ENCODE measurements around the gene COQ8A. TPM values are rescaled to one million over a fixed set of nuclear protein-coding genes. Genes with fewer than 3 reads are reported as not detected.

Gene COQ8A
- total and polyA plus RNA-seq, 10 of the 15 experiments (the other 5 are each of a cell fraction or from before 2014, with no cell fraction given): 0.72 to 24.8 (median 12.1) TPM

DNA sequence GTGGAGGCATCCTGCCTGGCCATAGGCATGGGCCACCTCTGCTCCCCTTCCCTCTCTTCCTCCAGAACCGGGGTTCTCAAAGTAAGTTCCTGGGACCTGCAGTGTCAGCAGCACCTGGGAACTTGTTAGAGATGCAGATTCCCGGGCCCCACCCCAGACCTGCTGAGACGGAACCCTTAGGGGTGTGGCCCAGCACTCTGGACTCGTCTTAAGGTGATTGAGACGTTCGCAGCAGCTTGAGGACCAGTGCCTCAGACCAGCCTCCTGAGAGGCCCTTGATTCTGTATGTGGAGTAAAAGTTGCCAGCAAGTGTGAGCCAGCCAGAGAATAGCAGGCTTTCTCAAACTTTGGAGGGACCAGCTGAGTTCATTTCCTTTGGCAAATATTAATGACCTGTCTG, 14.2 kb downstream of the COQ8A start:
- BruUV-seq (replicated peaks): no TSS peak
- in situ Hi-C loops (cut with MboI): no loop called here

GRCh38 chr1:226954777-226955176, 14.7 kb downstream of the COQ8A start:
- Histone ChIP-seq H4K20me1 (ENCODE audit: control insufficient read depth, insufficient read depth) (no peaks in the 10 kb centered on the region), H3K9me3 (replicated peaks; ENCODE audit: control insufficient read depth, insufficient read depth, low read length) (no peaks in the 10 kb centered on the region; the same call in 2 of the 3 replicates), H3K4me3 (no peak overlapping the region), H3K36me3 (ENCODE audit: control insufficient read depth in 2 of 2, insufficient read depth in 2 of 2, low read length in 1 of 2) (no peaks in the 10 kb centered on the region), H2AFZ (ENCODE audit: control insufficient read depth, low read depth, low read length) (no peak overlapping the region), H3K9ac (ENCODE audit: control insufficient read depth, insufficient read depth, low read length) (no peak overlapping the region), H3K27me3 (replicated peaks in 1 of 2; ENCODE audit: control insufficient read depth in 2 of 2, insufficient read depth in 2 of 2, low read length in 1 of 2) (no peaks in the 10 kb centered on the region), H3K79me2 (ENCODE audit: control insufficient read depth, insufficient read depth, low read length) (no peaks in the 10 kb centered on the region), H3K27ac (ENCODE audit: control insufficient read depth, insufficient read depth) (no peak overlapping the region), H3K4me2 (ENCODE audit: control insufficient read depth, insufficient read depth) (no peak overlapping the region), H3K4me1 (ENCODE audit: control insufficient read depth, insufficient read depth, low read length) (no peaks in the 10 kb centered on the region)
- in situ Hi-C loops (cut with MboI) (no loop called here), intact Hi-C loops (cut with micrococcal nuclease; ENCODE audit: unreplicated experiment) (no loop called here)
- CTCF ChIA-PET: no interaction called here
- 75% methylated on average over 4 of the region's 4 CpGs for WGBS (ENCODE audit: insufficient coverage, insufficient replicate concordance, low lambda C conversion rate, missing lambda C conversion rate)
- SMC1A ChIA-PET (ENCODE audit: uncharacterized antibody, unreplicated experiment): no interaction called here
- no TSS peak for BruUV-seq (replicated peaks)
- no peak for FAIRE-seq
- no peak for DNase-seq (ENCODE audit: low read depth, low spot score)
- no peak for TF ChIP-seq RAD21 (IDR thresholded peaks at IDR 0.05; ENCODE audit: insufficient read depth, low read depth, low read length)
- TF ChIP-seq TBL1XR1 (IDR thresholded peaks at IDR 0.05; ENCODE audit: low read depth, low read length): no peak
- TF ChIP-seq EED (IDR thresholded peaks at IDR 0.05; ENCODE audit: low read depth): no peak
- no peak for TF ChIP-seq IRF4 (IDR thresholded peaks at IDR 0.05; ENCODE audit: low read depth, low read length)
- TF ChIP-seq NKRF (conservative IDR thresholded peaks at IDR 0.05): no peak
- no peak for TF ChIP-seq IKZF2 (IDR thresholded peaks at IDR 0.05)
- TF ChIP-seq, protein P1, sequence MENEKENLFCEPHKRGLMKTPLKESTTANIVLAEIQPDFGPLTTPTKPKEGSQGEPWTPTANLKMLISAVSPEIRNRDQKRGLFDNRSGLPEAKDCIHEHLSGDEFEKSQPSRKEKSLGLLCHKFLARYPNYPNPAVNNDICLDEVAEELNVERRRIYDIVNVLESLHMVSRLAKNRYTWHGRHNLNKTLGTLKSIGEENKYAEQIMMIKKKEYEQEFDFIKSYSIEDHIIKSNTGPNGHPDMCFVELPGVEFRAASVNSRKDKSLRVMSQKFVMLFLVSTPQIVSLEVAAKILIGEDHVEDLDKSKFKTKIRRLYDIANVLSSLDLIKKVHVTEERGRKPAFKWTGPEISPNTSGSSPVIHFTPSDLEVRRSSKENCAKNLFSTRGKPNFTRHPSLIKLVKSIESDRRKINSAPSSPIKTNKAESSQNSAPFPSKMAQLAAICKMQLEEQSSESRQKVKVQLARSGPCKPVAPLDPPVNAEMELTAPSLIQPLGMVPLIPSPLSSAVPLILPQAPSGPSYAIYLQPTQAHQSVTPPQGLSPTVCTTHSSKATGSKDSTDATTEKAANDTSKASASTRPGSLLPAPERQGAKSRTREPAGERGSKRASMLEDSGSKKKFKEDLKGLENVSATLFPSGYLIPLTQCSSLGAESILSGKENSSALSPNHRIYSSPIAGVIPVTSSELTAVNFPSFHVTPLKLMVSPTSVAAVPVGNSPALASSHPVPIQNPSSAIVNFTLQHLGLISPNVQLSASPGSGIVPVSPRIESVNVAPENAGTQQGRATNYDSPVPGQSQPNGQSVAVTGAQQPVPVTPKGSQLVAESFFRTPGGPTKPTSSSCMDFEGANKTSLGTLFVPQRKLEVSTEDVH (IDR thresholded peaks at IDR 0.05; ENCODE audit: low read depth, partially characterized antibody): no peak
- TF ChIP-seq SMAD1 (IDR thresholded peaks at IDR 0.05; ENCODE audit: low read depth, partially characterized antibody): no peak
- TF ChIP-seq BACH1 (IDR thresholded peaks at IDR 0.05; ENCODE audit: borderline replicate concordance): no peak
- TF ChIP-seq, protein P2, sequence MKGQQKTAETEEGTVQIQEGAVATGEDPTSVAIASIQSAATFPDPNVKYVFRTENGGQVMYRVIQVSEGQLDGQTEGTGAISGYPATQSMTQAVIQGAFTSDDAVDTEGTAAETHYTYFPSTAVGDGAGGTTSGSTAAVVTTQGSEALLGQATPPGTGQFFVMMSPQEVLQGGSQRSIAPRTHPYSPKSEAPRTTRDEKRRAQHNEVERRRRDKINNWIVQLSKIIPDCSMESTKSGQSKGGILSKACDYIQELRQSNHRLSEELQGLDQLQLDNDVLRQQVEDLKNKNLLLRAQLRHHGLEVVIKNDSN (IDR thresholded peaks at IDR 0.05; ENCODE audit: borderline replicate concordance, extremely low read length, insufficient read depth, low read depth, low read length): no peak
- no peak for ATAC-seq
- RAD21 ChIA-PET (ENCODE audit: unreplicated experiment): no interaction called here
- POLR2A ChIA-PET: no interaction called here

More for the DNA sequence above, 14.2 kb downstream of the COQ8A start:
- DNase-seq (ENCODE audit: low read depth, low spot score) (no peak), FAIRE-seq (no peak), ATAC-seq (no peak)
- H3K27me3 ChIP-seq (replicated peaks in 1 of 2; ENCODE audit: control insufficient read depth in 2 of 2, insufficient read depth in 2 of 2, low read length in 1 of 2): no peaks in the 10 kb centered on the region
- no peaks in the 10 kb centered on the region; the same call in 2 of the 3 replicates for H3K9me3 ChIP-seq (replicated peaks; ENCODE audit: control insufficient read depth, insufficient read depth, low read length)
- WGBS (ENCODE audit: insufficient coverage, insufficient replicate concordance, low lambda C conversion rate, missing lambda C conversion rate): 72% methylated on average over 6 of the region's 6 CpGs
- H3K27ac ChIP-seq (ENCODE audit: control insufficient read depth, insufficient read depth): no peak overlapping the region
- RAD21 ChIA-PET (ENCODE audit: unreplicated experiment): no interaction called here
- no peak for TF ChIP-seq KAT2A (conservative IDR thresholded peaks at IDR 0.05; ENCODE audit: control insufficient read depth, low read depth, low read length)
- no peak for TF ChIP-seq SRF (IDR thresholded peaks at IDR 0.05; ENCODE audit: low read depth in 2 of 2, low read length in 2 of 2)
- no peaks in the 10 kb centered on the region for H3K79me2 ChIP-seq (ENCODE audit: control insufficient read depth, insufficient read depth, low read length)
- H3K4me2 ChIP-seq (ENCODE audit: control insufficient read depth, insufficient read depth): no peak overlapping the region
- no peak overlapping the region for H3K9ac ChIP-seq (ENCODE audit: control insufficient read depth, insufficient read depth, low read length)
- H3K4me3 ChIP-seq: no peak overlapping the region
- POLR2A ChIA-PET: no interaction called here
- intact Hi-C loops (cut with micrococcal nuclease; ENCODE audit: unreplicated experiment): no loop called here
- no peak overlapping the region for H2AFZ ChIP-seq (ENCODE audit: control insufficient read depth, low read depth, low read length)
- H3K36me3 ChIP-seq (ENCODE audit: control insufficient read depth in 2 of 2, insufficient read depth in 2 of 2, low read length in 1 of 2): no peaks in the 10 kb centered on the region
- SMC1A ChIA-PET (ENCODE audit: uncharacterized antibody, unreplicated experiment): no interaction called here
- H3K4me1 ChIP-seq (ENCODE audit: control insufficient read depth, insufficient read depth, low read length): no peaks in the 10 kb centered on the region
- CTCF ChIA-PET: no interaction called here
- no peaks in the 10 kb centered on the region for H4K20me1 ChIP-seq (ENCODE audit: control insufficient read depth, insufficient read depth)

All from GM12878 (cell line).